GM19043 (cell line): Measurements from ENCODE around the gene ASCC1.

Source experiments
- ATAC-seq: cut with Tn5 transposase; IDR thresholded peaks from one replicate; pipeline ENCODE4 v1.9.1; 2021; ENCODE audit warnings: low read depth; ENCODE audit not compliant: unreplicated experiment

Gene ASCC1, protein sequence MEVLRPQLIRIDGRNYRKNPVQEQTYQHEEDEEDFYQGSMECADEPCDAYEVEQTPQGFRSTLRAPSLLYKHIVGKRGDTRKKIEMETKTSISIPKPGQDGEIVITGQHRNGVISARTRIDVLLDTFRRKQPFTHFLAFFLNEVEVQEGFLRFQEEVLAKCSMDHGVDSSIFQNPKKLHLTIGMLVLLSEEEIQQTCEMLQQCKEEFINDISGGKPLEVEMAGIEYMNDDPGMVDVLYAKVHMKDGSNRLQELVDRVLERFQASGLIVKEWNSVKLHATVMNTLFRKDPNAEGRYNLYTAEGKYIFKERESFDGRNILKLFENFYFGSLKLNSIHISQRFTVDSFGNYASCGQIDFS

DNA sequence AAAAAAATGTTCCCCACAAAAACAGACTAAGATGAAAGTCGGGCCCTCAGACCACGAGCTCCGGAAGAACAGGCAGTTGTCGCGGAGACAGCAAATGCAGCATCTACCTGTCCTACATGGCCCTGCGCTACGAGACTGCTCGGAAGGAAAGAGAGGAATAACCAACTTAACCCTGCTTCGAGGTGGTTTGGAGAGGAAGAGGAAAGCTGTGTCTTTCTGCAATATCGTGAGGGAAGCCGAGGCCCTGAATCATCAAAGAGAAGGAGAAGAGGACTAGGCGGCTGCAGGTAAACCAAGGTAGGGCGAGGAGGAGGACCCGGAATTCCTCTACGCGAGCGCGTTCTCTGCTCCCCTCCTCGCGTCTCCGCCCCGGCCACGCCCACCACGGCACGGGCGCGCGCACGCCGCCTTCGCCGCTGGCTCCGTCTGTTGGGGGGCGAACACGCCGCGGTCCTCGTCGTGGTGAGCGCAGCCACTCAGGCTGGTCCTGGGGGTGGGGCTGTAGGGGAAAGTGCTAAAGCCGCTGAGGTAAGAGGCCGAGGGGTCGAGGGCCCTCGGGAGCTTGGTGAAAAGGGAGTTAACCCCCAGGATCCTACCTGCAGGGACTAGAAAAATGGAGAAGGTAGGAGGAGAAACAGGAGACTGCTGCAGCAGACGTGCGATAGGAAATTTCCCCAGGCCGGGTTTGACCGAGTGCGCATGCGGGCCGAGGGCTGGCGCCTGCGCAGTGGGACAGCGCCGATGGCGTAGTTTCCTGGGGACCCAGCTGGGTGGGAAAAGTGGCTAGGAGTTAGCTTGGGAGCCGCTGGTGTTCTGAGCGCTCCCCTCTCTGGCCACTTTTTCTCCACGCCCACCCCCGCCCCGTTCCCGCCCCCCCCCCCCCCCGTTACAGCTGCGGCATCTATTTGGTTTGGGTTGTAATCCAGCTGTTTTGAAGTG lies at the start of gene ASCC1, which contains the start of gene ANAPC16:
Gene ASCC1, minus strand, starts transcription at position 666 of the 939 bp plus-strand sequence. CDS start 2,978 bp downstream, outside the sequence.
Gene ANAPC16, plus strand, starts transcription at position 402 of the 939 bp plus-strand sequence. CDS start 7,903 bp downstream, outside the sequence.
- ATAC-seq: peak; percentile 76

DNA sequence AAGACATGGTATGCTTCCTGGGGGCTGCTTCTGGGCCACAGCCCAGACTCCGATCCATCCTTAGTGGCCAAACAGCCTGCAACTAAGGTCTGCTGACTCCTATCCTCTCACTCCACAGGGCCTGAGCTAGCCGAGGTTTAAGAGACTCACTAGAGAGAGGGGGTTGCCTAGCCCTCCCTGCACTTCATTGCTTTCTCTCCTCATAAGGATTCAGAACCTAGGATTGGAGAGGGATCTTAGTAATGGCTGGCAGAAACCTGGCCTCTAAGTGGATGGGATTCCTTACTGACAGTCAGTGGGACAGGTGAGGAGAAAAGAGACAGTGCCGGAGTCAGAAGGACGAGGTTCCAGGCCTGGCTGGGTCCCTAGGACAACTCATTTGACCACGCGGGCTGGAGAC lies 49.4 kb upstream of the ASCC1 start:
- no peak for ATAC-seq

DNA sequence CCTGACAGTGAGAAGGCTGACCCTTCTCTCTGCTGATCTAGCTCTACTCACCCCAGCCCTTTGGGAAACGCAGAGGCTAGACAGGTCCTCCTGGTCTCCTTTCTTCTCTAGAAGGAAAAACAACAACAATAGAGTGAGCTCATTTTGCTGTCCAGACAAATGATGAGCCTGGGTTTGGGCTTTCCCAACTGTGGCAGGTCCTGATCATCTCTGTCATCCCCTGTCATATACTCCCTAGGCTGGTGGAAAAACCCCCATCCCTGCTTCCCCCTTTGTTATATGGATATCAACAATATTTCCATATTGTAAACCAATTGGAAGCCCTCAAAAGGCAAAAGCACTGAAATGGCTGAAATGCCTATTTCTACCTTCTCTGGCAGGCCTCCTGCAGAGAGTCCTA lies 48.5 kb upstream of the ASCC1 start:
- no peak for ATAC-seq

DNA sequence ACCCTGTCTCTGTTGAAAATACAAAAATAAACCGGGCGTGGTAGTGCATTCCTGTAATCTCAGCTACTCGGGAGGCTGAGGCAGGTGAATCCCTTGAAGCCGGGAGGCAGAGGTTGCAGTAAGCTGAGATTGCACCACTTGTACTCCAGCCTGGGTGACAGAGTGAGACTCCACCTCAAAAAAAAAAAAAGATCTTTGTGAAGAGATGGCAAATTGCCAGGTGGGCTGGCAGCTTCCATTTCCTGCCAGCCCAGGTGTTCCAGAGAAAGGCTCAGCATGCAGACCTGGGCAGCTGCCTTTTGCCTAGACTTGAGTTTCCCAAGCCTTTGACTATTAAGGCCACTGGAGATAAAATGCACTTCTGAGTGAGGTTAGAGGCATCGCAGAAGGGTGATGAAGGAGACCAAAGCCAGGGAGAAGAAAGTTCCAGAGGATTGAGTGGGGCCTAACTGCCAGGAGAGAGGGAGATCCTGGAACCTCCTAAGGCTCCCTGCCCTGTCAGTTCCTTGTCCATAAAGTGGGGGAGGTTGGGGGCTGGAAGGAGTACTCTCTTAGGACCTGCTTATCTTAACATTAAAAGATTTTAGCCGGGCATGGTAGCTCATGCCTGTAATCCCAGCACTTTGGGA lies 47.7 kb upstream of the ASCC1 start:
- ATAC-seq: no peak

DNA sequence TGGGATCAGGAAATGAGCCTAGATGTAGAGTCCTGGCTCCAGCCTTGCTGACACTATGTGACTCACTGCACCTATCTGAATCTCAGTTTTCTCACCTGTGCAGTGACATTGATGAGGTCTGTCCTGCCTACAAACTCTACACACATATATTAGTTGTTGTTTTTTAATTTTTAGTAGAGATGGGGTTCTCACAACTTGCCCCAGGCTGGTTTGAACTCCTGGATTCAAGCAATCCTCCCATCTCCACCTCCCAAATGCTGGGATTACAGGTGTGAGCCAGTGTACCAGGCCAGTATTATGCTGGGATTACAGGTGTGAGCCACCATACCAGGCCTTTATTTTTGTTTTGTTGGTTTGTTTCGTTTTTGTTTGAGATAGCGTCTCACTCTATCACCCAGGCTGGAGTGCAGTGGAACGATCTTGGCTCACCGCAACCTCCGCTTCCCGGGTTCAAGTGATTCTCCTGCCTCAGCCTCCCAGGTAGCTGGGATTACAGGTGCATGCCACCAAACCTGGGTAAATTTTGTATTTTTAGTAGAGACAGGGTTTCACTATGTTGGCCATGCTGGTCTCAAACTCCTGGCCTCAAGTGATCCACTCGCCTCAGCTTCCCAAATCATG lies 45.8 kb upstream of the ASCC1 start:
- ATAC-seq: no peak

DNA sequence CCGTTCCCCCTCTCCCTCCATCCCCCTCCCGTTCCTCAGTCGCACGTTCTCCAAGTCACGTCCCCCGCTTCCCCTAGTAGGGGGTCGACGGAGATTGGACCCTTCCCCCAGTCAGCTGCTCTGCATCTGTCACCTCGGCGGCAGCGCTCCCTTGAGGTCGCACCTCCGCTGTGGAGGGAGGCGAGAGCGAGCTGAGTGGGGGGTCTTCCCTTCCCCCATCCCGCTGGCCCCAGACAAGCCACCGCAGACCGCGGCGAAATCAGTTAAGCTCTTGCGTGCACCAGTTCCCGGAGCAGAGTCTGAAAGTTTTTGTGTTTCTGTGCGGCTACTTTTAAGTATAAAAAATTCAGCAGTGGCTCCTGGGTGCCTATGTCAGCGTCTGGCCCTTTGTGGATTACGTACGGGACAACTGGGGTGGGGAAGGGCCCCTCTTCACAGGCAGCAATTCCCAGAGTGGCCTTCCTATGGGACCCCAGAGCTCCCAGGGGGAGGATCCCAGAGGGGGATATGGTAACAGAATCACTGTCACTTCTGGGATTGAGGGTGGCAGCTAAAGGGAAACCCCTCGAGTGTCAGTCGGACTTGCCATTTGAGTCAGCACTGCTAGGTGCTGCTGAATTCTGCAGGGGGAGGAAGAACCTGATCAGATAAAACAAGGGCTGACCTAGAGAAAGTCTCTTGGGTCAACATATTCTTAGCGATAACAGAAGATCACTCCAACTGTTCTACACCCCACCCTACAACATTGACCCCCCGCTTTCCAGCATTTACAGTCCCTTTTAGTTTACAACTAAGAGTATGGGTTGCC lies 45.1 kb upstream of the ASCC1 start:
- peak; percentile 43 for ATAC-seq

DNA sequence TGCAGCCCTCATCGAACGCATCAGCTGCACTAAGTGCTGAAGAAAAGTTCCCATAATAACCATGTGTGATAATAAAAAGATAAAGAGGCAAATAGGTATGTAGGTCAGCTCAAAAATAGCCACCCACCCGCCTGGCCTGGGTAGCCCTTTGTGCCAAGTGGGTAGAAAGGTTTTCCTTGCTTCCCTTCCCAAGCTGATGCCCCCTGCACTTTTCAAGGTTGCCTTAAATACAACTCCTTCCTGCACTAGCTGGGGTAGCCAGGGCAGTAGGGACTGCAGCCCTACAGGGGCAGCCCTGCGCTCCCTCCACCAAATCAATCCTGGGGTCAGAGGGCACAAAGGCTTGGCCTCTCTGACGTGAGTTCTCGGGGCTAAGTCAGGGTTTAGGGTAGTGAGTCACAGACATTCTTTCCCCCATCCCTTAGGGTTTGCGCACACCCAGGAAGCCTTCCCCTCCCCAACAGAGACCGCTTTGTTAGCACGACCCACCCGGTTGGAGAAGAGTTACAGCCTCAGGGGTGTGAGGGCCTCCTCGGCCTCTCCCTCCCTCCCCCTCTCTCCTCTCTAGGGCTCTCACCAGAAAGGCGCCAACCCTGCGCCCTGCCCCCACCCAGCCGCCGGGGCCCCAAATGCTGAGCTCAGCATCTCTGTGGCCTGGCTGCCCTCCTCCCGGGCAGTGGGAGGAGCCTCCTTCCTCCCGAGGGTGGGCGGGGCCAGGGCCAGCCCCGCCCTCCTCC lies 44.3 kb upstream of the ASCC1 start:
- ATAC-seq: peak; percentile 43

DNA sequence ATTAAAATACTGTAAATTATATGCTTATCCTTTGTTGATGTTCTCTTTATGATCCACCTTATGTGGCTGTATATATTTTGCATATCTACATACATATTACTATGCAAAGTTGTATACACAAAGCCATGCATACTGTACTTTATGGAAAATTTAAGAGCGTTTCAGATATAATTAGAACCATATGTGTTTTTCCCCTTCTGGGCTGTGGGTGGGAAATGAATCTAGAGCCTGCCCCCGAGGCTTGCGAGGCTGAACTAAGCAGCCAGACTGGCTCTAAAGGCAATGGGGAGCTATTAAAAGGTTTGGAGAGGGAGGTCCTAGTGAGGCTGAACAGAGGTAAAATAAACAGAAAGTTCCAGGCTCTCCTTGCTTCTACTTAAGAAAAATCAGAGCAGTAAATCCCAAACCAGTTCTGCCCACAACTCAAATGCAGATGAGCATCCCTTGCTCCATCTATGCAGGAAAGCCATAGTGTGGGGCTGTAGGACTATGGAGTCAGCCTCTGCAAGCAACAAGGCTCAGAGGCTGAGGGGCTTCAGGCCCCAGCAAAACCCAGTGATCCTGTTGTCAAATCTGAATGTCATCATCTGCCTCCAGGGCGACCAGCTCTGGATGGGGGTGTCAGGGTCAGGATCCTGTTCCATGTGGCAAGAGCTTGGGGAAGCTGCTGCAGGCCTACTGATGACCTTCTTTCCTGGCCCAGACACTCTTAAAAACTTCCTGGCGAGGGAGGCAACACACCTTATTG lies 43.6 kb upstream of the ASCC1 start:
- no peak for ATAC-seq

DNA sequence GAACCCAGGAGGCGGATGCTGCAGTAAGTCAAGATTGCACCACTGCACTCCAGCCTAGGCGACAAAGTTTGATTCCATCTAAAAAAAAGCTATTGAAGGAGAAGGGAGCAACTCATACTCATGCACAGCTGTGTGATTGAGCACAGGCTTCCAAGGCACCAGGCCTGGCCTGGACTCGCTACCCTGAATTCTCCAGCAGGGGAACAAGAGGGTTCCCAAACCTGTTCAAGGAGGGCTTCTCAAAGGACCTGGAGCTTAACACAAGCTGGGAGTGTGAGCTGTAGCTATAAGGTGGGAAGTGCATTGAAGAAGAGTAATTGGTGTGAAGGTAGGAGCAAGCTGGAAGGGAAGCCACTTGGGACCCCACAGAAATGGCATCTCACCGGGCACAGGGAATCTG lies 42.5 kb upstream of the ASCC1 start:
- no peak for ATAC-seq

DNA sequence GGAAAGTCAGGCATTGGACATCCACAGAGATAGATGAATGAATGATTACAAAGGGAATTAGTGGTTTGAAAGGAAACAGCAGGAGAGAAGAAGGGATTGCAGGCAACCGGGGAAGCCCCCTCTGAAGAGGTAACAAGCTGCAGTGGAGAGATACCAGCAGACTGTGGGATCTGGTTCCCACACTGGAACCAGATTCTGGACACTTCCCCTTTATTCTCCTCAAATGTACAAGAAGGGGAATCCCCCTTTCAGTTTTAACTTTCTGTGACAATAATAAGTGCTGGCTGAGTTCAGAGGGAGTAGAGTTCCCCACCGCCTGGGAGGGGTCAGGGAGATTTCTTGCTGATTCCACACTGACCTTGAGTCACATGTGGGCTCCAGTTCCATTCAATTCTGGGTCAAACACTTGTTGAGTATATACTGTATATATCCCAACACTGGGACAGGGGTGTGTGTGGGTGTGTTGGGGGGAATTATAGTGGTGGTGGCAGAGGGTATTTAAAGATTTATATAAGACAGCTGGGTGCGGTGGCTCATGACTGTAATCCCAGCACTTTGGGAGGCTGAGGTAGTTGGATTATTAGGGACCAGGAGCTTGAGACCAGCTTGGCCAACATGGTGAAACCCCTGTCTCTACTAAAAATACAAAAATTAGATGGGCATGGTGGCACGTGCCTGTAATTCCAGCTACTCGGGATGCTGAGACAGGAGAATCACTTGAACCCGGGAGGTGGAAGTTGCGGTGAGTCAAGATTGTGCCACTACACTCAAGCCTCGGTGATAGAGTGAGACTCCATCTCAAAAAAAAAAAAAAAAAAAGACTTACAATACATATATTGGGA lies 41.2 kb upstream of the ASCC1 start:
- no peak for ATAC-seq

DNA sequence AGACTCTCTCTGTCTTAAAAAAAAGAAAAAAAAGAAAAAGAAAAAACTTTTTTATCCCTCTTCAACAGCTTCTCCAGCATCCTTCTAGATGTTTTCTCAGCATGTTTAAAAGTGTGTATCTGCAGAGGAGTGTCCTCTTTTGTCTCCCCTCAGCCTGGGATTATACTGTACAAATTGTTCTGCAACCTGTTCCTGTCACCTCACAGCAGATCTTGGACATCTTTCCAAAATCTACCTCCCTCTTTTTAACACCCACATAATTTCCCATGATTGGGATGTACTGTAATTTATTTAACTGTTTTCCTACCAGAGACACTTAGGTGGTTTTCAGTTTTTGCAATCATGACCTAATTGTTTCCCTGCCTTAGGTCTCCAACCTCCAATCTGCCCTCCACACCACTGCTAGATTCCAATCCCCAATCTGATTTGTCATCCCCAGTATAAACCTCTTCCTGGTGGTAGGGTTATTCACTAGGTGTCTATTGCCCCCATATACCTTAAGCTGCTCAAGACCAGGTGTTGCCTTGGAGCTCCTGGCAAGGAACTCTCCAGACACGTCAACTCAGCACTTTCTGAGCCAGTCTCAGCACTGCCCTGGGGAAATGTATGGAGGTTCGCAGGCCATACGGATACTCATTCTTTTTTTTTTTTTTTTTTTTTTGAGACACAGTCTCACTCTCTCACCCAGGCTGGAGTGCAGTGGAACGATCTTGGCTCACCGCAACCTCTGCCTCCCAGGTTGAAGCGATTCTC lies 40.1 kb upstream of the ASCC1 start:
- no peak for ATAC-seq

DNA sequence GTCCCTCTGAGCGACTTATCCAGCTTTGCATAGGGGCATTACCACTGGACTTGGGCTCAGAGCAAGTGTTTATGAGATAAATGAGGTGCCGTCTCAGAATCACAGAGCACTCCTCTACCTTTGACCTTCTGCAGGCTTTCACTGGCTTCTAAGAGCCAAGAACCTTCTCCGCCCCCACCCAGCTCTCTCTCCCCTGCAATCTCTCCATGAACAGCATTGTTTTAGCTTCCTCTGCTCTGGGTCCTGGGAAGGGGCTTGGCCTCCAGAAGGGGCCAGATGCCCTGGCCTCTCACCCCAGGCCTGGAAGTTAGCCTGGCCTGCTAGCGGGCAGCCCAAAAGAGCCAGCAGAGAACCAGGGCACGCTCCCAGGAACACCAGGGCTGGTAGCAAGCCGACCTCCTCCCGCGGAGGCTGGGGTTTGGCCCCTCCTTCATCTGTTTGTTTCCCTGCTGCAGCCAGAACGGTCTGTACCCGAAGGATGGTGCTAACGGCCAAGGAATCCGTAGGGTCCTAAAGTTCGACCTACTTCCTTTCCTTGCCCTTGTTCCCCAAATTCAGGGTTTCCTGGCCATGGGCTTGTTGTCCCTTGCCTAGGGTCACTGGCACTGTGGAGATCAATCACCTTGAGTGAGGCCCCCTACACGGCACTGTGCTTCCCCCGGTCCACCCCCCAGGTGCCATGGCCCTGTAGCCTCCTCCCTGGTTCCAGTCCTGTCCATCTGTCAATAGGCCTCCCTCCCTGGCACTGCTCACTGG lies 38.9 kb upstream of the ASCC1 start:
- peak; percentile 50 for ATAC-seq

DNA sequence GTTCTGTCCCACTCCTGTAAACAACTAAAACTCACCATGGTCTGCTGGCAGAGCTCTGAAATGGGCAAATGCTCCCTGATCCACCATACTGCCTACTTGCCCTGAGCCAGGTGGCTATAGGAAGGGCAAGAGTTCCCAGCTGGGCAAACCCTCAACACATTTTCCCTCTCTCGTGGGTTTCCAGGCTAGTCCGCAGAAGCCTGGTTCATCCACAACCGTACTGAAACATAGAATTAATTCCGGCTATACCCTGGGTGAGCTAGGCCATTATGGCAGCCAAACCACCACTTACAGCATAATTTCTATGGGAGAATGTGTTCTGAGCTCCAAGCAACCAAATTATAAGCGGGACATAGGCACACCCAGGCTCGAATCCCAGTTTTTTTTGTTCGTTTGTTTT lies 37.5 kb upstream of the ASCC1 start:
- ATAC-seq: no peak

DNA sequence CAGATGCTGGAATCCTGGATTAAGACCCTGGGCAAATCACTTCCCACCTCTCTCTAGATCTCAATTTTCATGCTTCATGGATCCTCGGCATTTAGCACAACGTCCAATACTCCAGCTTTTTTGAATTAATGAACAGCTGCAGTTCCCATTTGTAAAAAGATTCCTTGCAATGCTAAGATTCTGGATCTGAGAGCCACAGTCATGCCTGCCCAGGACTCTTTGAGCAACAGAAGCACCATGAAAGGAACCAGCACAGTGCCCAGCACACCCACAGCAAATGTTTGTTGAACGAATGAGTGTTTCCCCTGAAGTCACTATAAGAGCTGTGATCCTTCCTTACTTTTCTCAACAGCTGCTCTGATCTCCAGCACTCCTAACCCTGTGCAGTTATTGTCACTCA lies 36.9 kb upstream of the ASCC1 start:
- no peak for ATAC-seq

DNA sequence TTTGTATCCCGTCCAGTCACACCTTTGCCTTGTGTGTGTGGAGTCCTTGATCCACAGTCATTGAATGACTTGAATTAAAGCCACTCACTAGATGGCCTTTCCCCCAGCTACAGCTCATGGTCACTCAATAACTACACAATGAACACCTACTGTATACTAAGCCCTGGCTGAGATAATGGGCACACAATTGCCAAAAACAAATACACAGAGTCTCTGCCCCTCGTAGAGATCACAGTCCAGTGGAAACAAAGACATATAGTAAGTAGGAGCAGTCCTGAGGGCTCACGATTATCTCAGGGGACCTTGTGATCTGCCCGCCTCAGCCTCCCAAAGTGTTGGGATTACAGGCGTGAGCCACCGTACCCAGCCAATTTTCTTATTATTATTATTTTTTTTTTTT lies 35.6 kb upstream of the ASCC1 start:
- no peak for ATAC-seq

DNA sequence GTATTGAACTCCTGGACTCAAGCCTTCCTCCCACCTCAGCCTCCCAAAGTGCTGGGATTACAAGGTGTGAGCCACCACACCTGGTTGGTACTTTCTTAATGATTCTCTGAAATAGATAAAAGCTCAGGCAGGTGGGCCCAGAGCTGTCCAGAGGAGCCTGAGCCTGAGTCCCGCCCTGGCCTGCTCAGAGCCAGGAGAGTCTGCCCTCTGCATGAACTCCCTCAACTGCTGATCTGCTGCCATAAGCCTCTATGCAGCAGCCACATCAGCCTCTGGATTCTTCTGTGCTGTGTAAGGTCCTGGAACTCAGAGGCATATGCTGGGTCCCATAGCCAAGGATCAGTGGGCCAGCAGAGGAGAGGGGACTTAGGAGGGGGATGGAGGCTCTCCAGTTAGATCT lies 34.6 kb upstream of the ASCC1 start:
- ATAC-seq: no peak
